ENCODE measurements around the gene ZNF710.

The ZNF710 gene

DNA sequence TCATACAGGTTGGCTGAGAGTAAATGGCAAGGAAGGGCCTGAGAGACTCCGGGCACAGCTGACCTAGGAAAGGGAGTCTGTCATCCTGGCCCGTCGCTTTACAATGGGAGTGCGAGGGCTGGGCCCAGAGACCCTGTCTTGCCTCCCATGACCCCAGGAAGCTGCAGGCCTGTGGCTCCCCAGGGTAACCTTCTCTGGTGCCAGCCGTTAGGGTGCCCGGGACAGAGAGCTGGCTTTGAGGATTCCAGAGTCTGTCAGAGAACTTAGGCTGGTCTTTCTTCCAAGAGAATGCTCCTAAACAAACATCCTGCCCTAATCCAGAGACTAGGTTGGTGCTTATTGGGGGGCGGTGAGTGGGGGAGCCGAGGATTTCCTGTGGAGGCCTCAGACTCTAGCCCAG, 18.5 kb downstream of the ZNF710 start:
- no peak for DNase-seq (ENCODE audit: low read depth, low spot score)

GRCh38 chr15:90020021-90020735, 19.1 kb downstream of the ZNF710 start:
- no peak for DNase-seq (ENCODE audit: low read depth, low spot score)

DNA sequence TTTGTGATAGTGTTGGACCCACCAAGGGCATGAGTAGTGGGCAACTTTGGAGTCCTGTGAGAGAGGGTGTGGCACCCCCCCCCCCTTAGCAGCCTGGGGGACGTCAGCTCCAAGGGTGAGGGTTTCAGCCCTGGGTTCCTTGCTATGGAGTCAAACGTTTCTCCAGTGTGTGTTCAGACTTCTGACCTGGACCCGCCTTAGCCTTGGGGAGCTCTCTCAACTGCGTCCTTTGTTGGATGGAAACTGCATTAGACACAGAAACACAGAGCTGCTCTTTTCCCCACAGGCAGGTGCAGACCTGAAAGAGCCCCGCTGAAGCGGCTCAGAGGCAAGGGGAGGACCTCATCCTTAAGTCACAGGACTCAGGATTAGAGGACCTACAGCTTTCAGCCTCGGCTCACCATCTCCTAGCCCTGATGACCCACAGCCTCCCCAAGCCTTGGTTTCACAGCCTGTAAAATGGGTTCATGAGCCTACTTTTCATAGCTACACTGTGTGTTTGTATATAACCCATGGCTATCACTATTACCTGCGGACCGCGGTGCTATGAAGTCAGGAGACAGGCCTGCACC, 19.9 kb downstream of the ZNF710 start:
- no peak for DNase-seq (ENCODE audit: low read depth, low spot score)

- no peak for DNase-seq (ENCODE audit: low read depth, low spot score)
These were observed 21.2 kb downstream of the ZNF710 start for GRCh38 chr15:90022345-90022744.

DNA sequence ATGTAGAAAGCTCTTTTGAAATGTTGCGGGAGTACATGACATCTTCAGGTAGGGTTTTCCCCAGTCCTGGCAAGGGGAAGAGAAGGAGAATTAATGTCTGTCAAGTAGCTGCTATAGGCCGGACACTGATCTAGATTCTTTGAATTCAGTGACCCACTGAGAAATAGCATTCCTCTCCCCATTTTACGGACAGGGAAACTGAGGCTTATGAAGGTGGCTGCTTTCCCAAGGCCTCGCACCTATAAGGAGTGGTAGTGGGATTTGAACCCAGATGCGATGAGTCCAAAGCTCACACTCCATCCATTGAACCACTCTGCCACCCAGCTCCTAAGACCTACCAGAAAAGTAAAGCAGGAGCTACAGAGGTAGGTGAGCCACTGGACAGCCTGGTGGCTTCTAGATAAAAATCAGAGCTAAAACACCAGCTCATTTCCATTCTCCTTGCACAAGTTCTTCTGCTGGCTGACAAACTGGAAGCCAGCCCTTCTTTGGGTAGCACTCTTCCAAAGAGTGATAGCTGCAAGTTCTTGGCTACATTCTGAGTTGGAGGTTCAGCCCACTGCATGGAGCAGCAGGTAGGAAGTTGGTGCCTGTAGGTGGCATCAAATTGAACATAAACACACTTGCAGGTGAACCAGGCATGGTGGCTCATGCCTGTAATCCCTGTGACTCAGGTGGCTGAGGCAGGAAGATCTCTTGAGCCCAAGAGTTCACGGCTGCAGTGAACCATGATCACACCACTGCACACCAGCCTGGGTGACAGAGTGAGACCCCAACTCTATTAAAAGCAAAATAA, 22.0 kb downstream of the ZNF710 start:
- no peak for DNase-seq (ENCODE audit: low read depth, low spot score)

- DNase-seq (ENCODE audit: low read depth, low spot score), result no peak
These were observed 23.3 kb downstream of the ZNF710 start for GRCh38 chr15:90024406-90024805.

GRCh38 chr15:90025489-90026033, 24.4 kb downstream of the ZNF710 start:
- no peak for DNase-seq (ENCODE audit: low read depth, low spot score)

DNA sequence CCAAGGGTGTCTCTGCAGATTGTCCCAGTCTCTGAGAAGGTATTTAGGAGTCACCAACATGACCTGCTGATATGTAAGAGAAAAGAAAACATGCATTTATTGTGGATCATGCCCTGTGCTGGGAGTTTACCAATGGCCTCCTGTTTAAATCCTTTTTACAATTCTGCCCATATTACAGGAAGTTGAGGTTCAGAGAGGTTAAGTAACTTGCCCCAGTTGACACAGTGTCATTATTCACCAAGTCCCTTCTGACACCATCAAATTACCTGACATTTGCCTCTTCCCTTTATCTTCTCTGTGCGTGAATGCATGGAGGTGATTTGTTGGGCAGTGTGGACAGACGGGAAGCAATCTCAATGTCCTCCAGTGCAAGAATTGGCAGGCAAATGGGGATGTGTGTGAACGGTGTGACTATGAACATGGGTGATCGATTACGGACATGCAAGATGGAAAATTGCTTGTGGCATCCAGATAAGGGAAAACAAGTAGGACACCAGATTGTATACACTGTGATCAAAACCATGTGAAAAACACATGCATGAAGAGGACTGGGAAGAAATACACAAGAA, 27.3 kb downstream of the ZNF710 start:
- no peak for DNase-seq (ENCODE audit: low read depth, low spot score)

GRCh38 chr15:90029024-90029423, 27.9 kb downstream of the ZNF710 start:
- no peak for DNase-seq (ENCODE audit: low read depth, low spot score)

- no peak for DNase-seq (ENCODE audit: low read depth, low spot score)
These were observed 29.3 kb downstream of the ZNF710 start for GRCh38 chr15:90030376-90030775.

- DNase-seq (ENCODE audit: low read depth, low spot score), result peak; percentile 65
These were observed 30.2 kb downstream of the ZNF710 start for GRCh38 chr15:90031231-90031791.

DNA sequence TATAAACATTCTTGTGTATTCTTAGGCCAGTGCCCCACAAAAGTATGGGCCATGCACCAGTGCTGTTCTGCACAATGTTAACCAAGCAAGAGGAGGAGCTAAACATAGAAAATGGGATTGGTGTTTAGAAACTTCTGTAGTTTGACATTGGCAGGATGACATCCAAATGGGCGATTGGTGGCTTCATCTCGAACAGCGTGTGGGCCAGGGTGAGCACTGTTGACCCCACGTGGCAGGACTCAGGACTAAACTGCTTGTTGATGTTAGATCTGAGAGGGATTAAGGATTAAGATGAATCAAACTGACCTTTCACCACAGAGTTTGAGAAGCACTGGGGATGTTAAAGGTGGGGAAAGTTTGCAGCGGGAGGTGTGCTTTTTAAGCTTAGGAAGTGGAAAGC, 31.9 kb downstream of the ZNF710 start:
- no peak for DNase-seq (ENCODE audit: low read depth, low spot score)

- no peak for DNase-seq (ENCODE audit: low read depth, low spot score)
These were observed 32.3 kb downstream of the ZNF710 start for GRCh38 chr15:90033448-90033847.

- DNase-seq (ENCODE audit: low read depth, low spot score), result no peak
These were observed 34.1 kb downstream of the ZNF710 start for GRCh38 chr15:90035095-90035839.

DNA sequence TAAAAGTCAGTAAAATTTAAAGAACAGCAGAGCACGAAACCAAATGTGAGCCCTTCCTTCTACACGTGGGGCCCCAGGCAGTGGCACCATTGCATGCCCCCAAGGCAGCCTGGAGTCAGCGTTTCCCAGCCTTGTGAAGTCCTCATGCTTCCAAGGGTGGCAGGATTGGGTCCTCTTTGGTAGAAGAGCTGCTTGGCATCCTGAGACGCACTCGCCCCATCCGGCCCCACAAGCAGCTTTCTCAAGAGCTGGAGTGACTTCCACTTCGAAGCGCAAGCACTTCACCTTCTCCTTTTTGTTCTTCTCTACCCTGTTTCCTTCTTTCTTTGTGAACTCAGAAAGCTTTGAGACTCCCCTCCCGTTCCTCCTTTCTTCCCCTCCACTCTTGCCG, 34.7 kb downstream of the ZNF710 start:
- DNase-seq (ENCODE audit: low read depth, low spot score), result no peak

GRCh38 chr15:90036343-90036742, 35.2 kb downstream of the ZNF710 start:
- no peak for DNase-seq (ENCODE audit: low read depth, low spot score)

- no peak for DNase-seq (ENCODE audit: low read depth, low spot score)
These were observed 35.8 kb downstream of the ZNF710 start for GRCh38 chr15:90036806-90037510.

- DNase-seq (ENCODE audit: low read depth, low spot score), result no peak
These were observed 36.4 kb downstream of the ZNF710 start for GRCh38 chr15:90037511-90037860.

DNA sequence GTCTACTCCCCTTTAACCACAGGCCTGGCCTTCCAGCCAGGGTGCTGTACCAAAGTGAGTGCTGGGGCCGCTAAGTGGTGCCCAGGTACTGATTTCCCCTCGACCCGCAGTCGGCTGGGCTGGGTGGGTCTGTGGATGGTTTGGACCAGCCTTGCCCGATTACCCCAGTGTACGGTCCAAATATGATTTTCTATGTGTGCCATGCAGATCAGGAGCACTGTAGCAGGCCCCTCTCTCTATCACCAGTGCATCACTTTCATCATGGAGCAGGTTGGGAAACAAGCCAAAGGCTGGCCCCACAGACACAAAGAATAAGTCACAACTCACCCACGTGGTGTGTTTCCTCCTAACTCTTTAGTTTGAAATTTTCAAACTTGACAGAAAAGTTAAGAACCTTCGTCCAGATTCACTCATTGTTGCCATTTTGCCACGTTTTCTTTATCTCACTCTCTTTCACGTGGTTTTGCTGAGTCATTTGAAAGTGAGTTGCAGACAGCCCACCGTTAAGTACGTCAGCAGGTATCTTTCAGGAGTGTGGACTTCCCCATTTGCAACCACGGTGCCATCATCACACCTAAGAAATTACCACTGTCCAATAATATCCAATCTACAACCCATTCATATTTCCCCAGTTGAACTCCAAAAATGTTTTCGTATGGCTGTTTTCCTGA, 37.0 kb downstream of the ZNF710 start:
- no peak for DNase-seq (ENCODE audit: low read depth, low spot score)

DNA sequence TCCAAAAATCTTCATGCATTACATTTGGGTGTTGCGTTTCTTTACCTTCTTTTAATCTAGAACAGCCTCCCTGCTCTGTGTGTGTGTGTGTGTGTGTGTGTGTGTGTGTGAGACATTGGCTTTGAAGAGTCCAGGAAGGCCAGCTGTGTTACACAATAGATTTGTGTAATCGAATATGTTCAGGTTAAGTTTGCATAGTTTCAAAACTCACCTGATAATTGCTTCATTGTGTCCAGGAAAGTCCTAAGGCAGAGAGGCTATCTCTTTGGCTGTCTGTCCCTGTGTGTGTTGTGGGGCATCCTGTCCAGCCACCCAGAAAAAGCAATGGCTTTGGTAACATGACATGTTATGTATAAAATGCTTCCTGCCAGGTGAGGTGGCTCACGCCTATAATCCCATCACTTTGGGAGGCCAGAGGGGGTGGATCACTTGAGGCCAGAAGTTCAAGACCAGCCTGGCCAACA, 37.5 kb downstream of the ZNF710 start:
- no peak for DNase-seq (ENCODE audit: low read depth, low spot score)

All from smooth muscle cell of the brain vasculature (primary cell).